Measurements from ENCODE around the gene KTN1.

DNA sequence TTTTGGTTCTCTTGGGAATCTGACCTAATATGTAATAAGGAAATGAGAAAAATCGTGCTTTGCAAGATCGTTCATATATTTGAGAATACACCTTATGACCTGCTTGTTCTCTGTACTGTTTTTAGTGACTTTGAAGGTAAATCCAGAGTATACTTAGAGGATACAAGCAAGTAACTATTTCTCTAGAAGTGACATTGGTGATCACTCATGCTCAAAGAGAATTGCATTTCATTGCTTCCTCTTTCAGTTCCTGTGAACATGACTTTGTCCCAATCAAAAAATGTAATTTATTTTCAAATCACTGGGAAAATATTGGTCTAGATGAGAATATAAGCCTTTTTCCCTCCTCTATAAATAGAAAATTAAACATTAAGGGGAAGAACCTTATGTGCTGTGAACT is 2.7 kb downstream of the KTN1 start:
- TF ChIP-seq, protein P1, sequence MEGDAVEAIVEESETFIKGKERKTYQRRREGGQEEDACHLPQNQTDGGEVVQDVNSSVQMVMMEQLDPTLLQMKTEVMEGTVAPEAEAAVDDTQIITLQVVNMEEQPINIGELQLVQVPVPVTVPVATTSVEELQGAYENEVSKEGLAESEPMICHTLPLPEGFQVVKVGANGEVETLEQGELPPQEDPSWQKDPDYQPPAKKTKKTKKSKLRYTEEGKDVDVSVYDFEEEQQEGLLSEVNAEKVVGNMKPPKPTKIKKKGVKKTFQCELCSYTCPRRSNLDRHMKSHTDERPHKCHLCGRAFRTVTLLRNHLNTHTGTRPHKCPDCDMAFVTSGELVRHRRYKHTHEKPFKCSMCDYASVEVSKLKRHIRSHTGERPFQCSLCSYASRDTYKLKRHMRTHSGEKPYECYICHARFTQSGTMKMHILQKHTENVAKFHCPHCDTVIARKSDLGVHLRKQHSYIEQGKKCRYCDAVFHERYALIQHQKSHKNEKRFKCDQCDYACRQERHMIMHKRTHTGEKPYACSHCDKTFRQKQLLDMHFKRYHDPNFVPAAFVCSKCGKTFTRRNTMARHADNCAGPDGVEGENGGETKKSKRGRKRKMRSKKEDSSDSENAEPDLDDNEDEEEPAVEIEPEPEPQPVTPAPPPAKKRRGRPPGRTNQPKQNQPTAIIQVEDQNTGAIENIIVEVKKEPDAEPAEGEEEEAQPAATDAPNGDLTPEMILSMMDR (conservative IDR thresholded peaks at IDR 0.05; ENCODE audit: low read depth, low read length), result no peak
- TF ChIP-seq EZH2 (IDR thresholded peaks at IDR 0.05; ENCODE audit: borderline replicate concordance, low read depth, low read length, poor library complexity, severe bottlenecking), result no peak

All from A673 (cell line).